Measurements from ENCODE around the gene LRRC34. TPM values are rescaled to one million over a fixed set of nuclear protein-coding genes. Genes with fewer than 3 reads are reported as not detected.

LRRC34 gene
- total and polyA plus RNA-seq, 12 donors = 0.12 to 5.2 (median 2.1) TPM

- no peak for DNase-seq
- no peaks in the 10 kb centered on the region for H3K27me3 ChIP-seq
- WGBS, 4 donors = 54 to 78% (median 71%) methylated on average over 3 of the region's 3 CpGs
- intact Hi-C loops (cut with DNase I) = no loop called here
- no peaks in the 10 kb centered on the region for H3K4me1 ChIP-seq (replicated peaks in 1 of 2)
- no peak overlapping the region for H3K27ac ChIP-seq
- H3K4me3 ChIP-seq = no peak overlapping the region
- no peak for TF ChIP-seq POLR2A (IDR thresholded peaks at IDR 0.05)
- TF ChIP-seq CTCF (IDR thresholded peaks at IDR 0.05) = no peak
- no peaks in the 10 kb centered on the region for H3K36me3 ChIP-seq (replicated peaks in 1 of 2)
- no peaks in the 10 kb centered on the region for H3K9me3 ChIP-seq (replicated peaks in 1 of 3)
Measured at GRCh38 chr3:169825316-169825715, 12.6 kb upstream of the LRRC34 start.

- no peak for TF ChIP-seq CTCF (IDR thresholded peaks at IDR 0.05)
- TF ChIP-seq POLR2A (IDR thresholded peaks at IDR 0.05) = no peak
- no peaks in the 10 kb centered on the region for H3K9me3 ChIP-seq (replicated peaks in 1 of 3)
- no peaks in the 10 kb centered on the region for H3K27me3 ChIP-seq
- no peaks in the 10 kb centered on the region for H3K36me3 ChIP-seq (replicated peaks in 1 of 2)
- H3K4me3 ChIP-seq = no peak overlapping the region
- DNase-seq = no peak
- H3K4me1 ChIP-seq (replicated peaks in 1 of 2) = no peaks in the 10 kb centered on the region
- no peak overlapping the region for H3K27ac ChIP-seq
- WGBS, 4 donors = 44 to 57% (median 54%) methylated on average over 6 of the region's 6 CpGs
- intact Hi-C loops (cut with DNase I) = no loop called here
Measured at GRCh38 chr3:169822983-169823382, 10.3 kb upstream of the LRRC34 start.

GRCh38 chr3:169822540-169822939 lies 9.8 kb upstream of the LRRC34 start:
- intact Hi-C loops (cut with DNase I) = no loop called here
- Histone ChIP-seq H3K4me1 (replicated peaks in 1 of 2) (no peaks in the 10 kb centered on the region), H3K9me3 (replicated peaks in 1 of 3) (no peaks in the 10 kb centered on the region), H3K36me3 (replicated peaks in 1 of 2) (no peaks in the 10 kb centered on the region), H3K4me3 (no peak overlapping the region), H3K27ac (no peak overlapping the region), H3K27me3 (no peaks in the 10 kb centered on the region)
- TF ChIP-seq POLR2A (IDR thresholded peaks at IDR 0.05) (no peak), CTCF (IDR thresholded peaks at IDR 0.05) (no peak)
- WGBS, 4 donors = 87 to 93% (median 93%) methylated on average over 18 to 20 of the region's 20 CpGs
- DNase-seq = no peak

- H3K27ac ChIP-seq = no peak overlapping the region
- 88 to 95% (median 94%) methylated on average over 15 of the region's 15 CpGs for WGBS, 4 donors
- DNase-seq = no peak
- H3K4me3 ChIP-seq = no peak overlapping the region
- no peaks in the 10 kb centered on the region for H3K36me3 ChIP-seq (replicated peaks in 1 of 2)
- intact Hi-C loops (cut with DNase I) = no loop called here
- H3K4me1 ChIP-seq (replicated peaks in 1 of 2) = no peaks in the 10 kb centered on the region
- TF ChIP-seq POLR2A (IDR thresholded peaks at IDR 0.05) = no peak
- TF ChIP-seq CTCF (IDR thresholded peaks at IDR 0.05) = no peak
- H3K9me3 ChIP-seq (replicated peaks in 1 of 3) = no peaks in the 10 kb centered on the region
- H3K27me3 ChIP-seq = no peaks in the 10 kb centered on the region
Measured at GRCh38 chr3:169822091-169822490, 9.4 kb upstream of the LRRC34 start.

All from adrenal gland (tissue), 12 donors.